A673 (cell line): ENCODE data around the gene FIBCD1. TPM values are rescaled to one million over a fixed set of nuclear protein-coding genes. Genes with fewer than 3 reads are reported as not detected.

ENCODE experiments used
- BruUV-seq: library from RNA; stranded (reverse); fragments of 400-500 nt; replicated peaks from 2 replicates; lab custom pipeline; 2021; lab: Mats Ljungman, UMichigan
- CTCF ChIA-PET: fragments of 300-600 bp; sonication (Branson Sonifier 250); formaldehyde crosslinking; loops from one replicate; lab custom pipeline; 2022; ENCODE audit warnings: antibody characterized with exemption; lab: Charles Lee
- POLR2A ChIA-PET: fragments of 300-600 bp; sonication (Branson Sonifier 250); formaldehyde crosslinking; loops from one replicate; lab custom pipeline; 2022; ENCODE audit warnings: antibody characterized with exemption; ENCODE audit not compliant: low non-redundant PET; lab: Charles Lee
- DNase-seq: peaks from one replicate; pipeline ENCODE4 v3.0.0-alpha.2; 2015; ENCODE audit warnings: low spot score
- H3K27ac ChIP-seq: fragments of 200-600 bp; sonication (generic); 2 replicates; pipeline ENCODE4 v1.5.1; 2016; ENCODE audit warnings: mixed run types, low read depth, mild to moderate bottlenecking, mixed read lengths, antibody characterized with exemption, low read length; ENCODE audit not compliant: poor library complexity, severe bottlenecking
- H3K27me3 ChIP-seq: fragments of 200-600 bp; sonication (generic); replicated peaks from 2 replicates; pipeline ENCODE4 v1.6.1; 2017; ENCODE audit warnings: mixed run types, low read depth, mild to moderate bottlenecking, mixed read lengths, antibody characterized with exemption, low read length; ENCODE audit not compliant: insufficient read depth, poor library complexity
- H3K36me3 ChIP-seq: fragments of 200-600 bp; sonication (generic); 2 replicates; pipeline ENCODE4 v1.6.1; 2016; ENCODE audit warnings: mixed run types, mild to moderate bottlenecking, mixed read lengths, antibody characterized with exemption, low read length; ENCODE audit not compliant: insufficient read depth, poor library complexity, severe bottlenecking
- H3K4me1 ChIP-seq: fragments of 200-600 bp; sonication (generic); 2 replicates; pipeline ENCODE4 v1.6.1; 2017; ENCODE audit warnings: mixed run types, mild to moderate bottlenecking, mixed read lengths, antibody characterized with exemption, low read length; ENCODE audit not compliant: insufficient read depth, poor library complexity, severe bottlenecking
- H3K4me3 ChIP-seq: fragments of 200-600 bp; sonication (generic); 2 replicates; pipeline ENCODE4 v1.5.1; 2016; ENCODE audit warnings: low read depth, mixed run types, mild to moderate bottlenecking, mixed read lengths, low read length; ENCODE audit not compliant: poor library complexity, severe bottlenecking
- H3K9me3 ChIP-seq: fragments of 200-600 bp; sonication (generic); 2 replicates; pipeline ENCODE4 v1.6.1; 2016; ENCODE audit warnings: mixed run types, low read depth, mild to moderate bottlenecking, mixed read lengths, antibody characterized with exemption, low read length; ENCODE audit not compliant: poor library complexity, severe bottlenecking
- CTCF ChIP-seq: fragments of 300-800, 200-600 bp; sonication (generic); conservative IDR thresholded peaks from 2 replicates; pipeline ENCODE4 v1.5.1; 2017; ENCODE audit warnings: low read depth, mild to moderate bottlenecking, antibody characterized with exemption, low read length, moderate library complexity, mixed read lengths
- EZH2 ChIP-seq: fragments of 200-600 bp; sonication (generic); IDR thresholded peaks from 2 replicates; pipeline ENCODE4 v1.6.1; 2017; ENCODE audit warnings: borderline replicate concordance, low read depth, mild to moderate bottlenecking, mixed read lengths, antibody characterized with exemption, low read length; ENCODE audit not compliant: poor library complexity, severe bottlenecking
- intact Hi-C: fragments of 100-400 bp; cut with micrococcal nuclease; formaldehyde crosslinking; loops from one replicate; pipeline ENCODE4 v1.10.0; 2022; ENCODE audit not compliant: unreplicated experiment
- total RNA-seq: library from RNA; stranded (reverse); gene quantifications from 2 replicates; pipeline ENCODE4 v1.2.3, GENCODE V29; 2021

The FIBCD1 gene
- total RNA-seq, 1 experiment from 2014 or later: 0.19 TPM

GRCh38 chr9:130977811-130978221, 38.8 kb upstream of the FIBCD1 start:
- H3K4me1 ChIP-seq: no peaks in the 10 kb centered on the region
- no peak for DNase-seq
- no peaks in the 10 kb centered on the region for H3K9me3 ChIP-seq
- H3K36me3 ChIP-seq: no peaks in the 10 kb centered on the region
- CTCF ChIA-PET: no interaction called here
- intact Hi-C loops: no loop called here
- H3K4me3 ChIP-seq: no peak overlapping the region
- H3K27me3 ChIP-seq: peaks cover 5% of the 10 kb centered on the region
- POLR2A ChIA-PET: no interaction called here
- no peak for TF ChIP-seq CTCF
- TF ChIP-seq EZH2: no peak
- no TSS peak for BruUV-seq
- H3K27ac ChIP-seq: no peak overlapping the region

GRCh38 chr9:130975932-130976841, 37.1 kb upstream of the FIBCD1 start:
- BruUV-seq: no TSS peak
- ChIA-PET POLR2A (no interaction called here), CTCF (no interaction called here)
- TF ChIP-seq CTCF (no peak), EZH2 (no peak)
- Histone ChIP-seq H3K4me1 (no peaks in the 10 kb centered on the region), H3K27me3 (peaks cover 10% of the 10 kb centered on the region), H3K27ac (no peak overlapping the region), H3K4me3 (no peak overlapping the region), H3K9me3 (no peaks in the 10 kb centered on the region), H3K36me3 (no peaks in the 10 kb centered on the region)
- intact Hi-C loops: no loop called here
- DNase-seq: no peak

- intact Hi-C loops: no loop called here
- H3K27me3 ChIP-seq: peaks cover 10% of the 10 kb centered on the region
- BruUV-seq: no TSS peak
- H3K4me1 ChIP-seq: no peaks in the 10 kb centered on the region
- ChIA-PET CTCF (no interaction called here), POLR2A (no interaction called here)
- no peaks in the 10 kb centered on the region for H3K9me3 ChIP-seq
- no peaks in the 10 kb centered on the region for H3K36me3 ChIP-seq
- no peak overlapping the region for H3K4me3 ChIP-seq
- no peak overlapping the region for H3K27ac ChIP-seq
- no peak for DNase-seq
- TF ChIP-seq CTCF: no peak
- no peak for TF ChIP-seq EZH2
These were observed 36.1 kb upstream of the FIBCD1 start for GRCh38 chr9:130975156-130975555.
